PC-9 (cell line): ENCODE measurements around the gene SERINC4. TPM values are rescaled to one million over a fixed set of nuclear protein-coding genes. Genes with fewer than 3 reads are reported as not detected.
A peak's percentile ranks its signal among the peaks of the same experiment; 100 is the strongest.
"Not testable (repeated sequence)": the region's sequence is repeated elsewhere in the genome, so short reads cannot be mapped to it uniquely, and the experiment has no call there.

Source experiments
- BruUV-seq: library from RNA; stranded (reverse); fragments of 400-500 nt; replicated peaks from 2 replicates; lab custom pipeline; 2021; lab: Mats Ljungman, UMichigan
- CTCF ChIA-PET: fragments of 300-600 bp; sonication (Branson Sonifier 250); formaldehyde crosslinking; loops from one replicate; lab custom pipeline; 2022; ENCODE audit warnings: antibody characterized with exemption; lab: Charles Lee
- POLR2A ChIA-PET: fragments of 300-600 bp; sonication (Branson Sonifier 250); formaldehyde crosslinking; loops from one replicate; lab custom pipeline; 2022; ENCODE audit warnings: antibody characterized with exemption; ENCODE audit not compliant: unreplicated experiment; lab: Charles Lee
- DNase-seq, 2 experiments: peaks; one replicate each; pipeline versions ENCODE4 v3.0.0 to v3.0.0-alpha.2; 2015 to 2022; ENCODE audit warnings: mixed read lengths in 1 of 2
- H2AFZ ChIP-seq: fragments of 200-600 bp; sonication (generic); 2 replicates; pipeline ENCODE4 v1.8.1; 2017; ENCODE audit warnings: antibody characterized with exemption
- H3F3A ChIP-seq: fragments of 200-600 bp; sonication (generic); 2 replicates; pipeline ENCODE4 v1.8.1; 2017; ENCODE audit warnings: antibody characterized with exemption, mild to moderate bottlenecking, low read depth; ENCODE audit not compliant: insufficient read depth
- H3K27ac ChIP-seq: fragments of 200-600 bp; sonication (generic); 2 replicates; pipeline ENCODE4 v1.6.1; 2016; ENCODE audit warnings: mixed run types
- H3K27me3 ChIP-seq: fragments of 200-600 bp; sonication (generic); 2 replicates; pipeline ENCODE4 v1.6.1; 2016; ENCODE audit warnings: low read depth, mixed run types; ENCODE audit not compliant: insufficient read depth
- H3K36me3 ChIP-seq: fragments of 200-600 bp; sonication (generic); 2 replicates; pipeline ENCODE4 v1.6.1; 2016; ENCODE audit warnings: low read depth, mixed run types
- H3K4me1 ChIP-seq: fragments of 200-600 bp; sonication (generic); replicated peaks from 2 replicates; pipeline ENCODE4 v1.6.1; 2016; ENCODE audit warnings: mixed run types; ENCODE audit not compliant: insufficient read depth
- H3K4me2 ChIP-seq: fragments of 200-600 bp; sonication (generic); 2 replicates; pipeline ENCODE4 v1.6.1; 2017; ENCODE audit warnings: mixed run types
- H3K4me3 ChIP-seq: fragments of 200-600 bp; sonication (generic); 2 replicates; pipeline ENCODE4 v1.6.1; 2016; ENCODE audit warnings: mixed run types
- H3K79me2 ChIP-seq: fragments of 200-600 bp; sonication (generic); 2 replicates; pipeline ENCODE4 v1.6.1; 2017; ENCODE audit warnings: low read depth, mixed run types
- H3K9me2 ChIP-seq: fragments of 200-600 bp; sonication (generic); 2 replicates; pipeline ENCODE4 v1.8.1; 2017; ENCODE audit warnings: mild to moderate bottlenecking; ENCODE audit not compliant: insufficient read depth
- H3K9me3 ChIP-seq: fragments of 200-600 bp; sonication (generic); 2 replicates; pipeline ENCODE4 v1.8.1; 2016; ENCODE audit warnings: low read depth; ENCODE audit not compliant: insufficient read depth
- H4K20me1 ChIP-seq: fragments of 200-600 bp; sonication (generic); 2 replicates; pipeline ENCODE4 v1.8.1; 2017; ENCODE audit not compliant: insufficient read depth
- CTCF ChIP-seq: fragments of 200-600 bp; sonication (generic); conservative IDR thresholded peaks from 2 replicates; pipeline ENCODE4 v1.6.1; 2017; ENCODE audit warnings: mixed run types, antibody characterized with exemption, mild to moderate bottlenecking, moderate library complexity
- EZH2 ChIP-seq: fragments of 200-600 bp; sonication (generic); IDR thresholded peaks from 2 replicates; pipeline ENCODE4 v1.8.0; 2017; ENCODE audit warnings: antibody characterized with exemption, low read depth
- intact Hi-C: fragments of 100-400 bp; cut with micrococcal nuclease; formaldehyde crosslinking; loops from one replicate; pipeline ENCODE4 v1.10.0; 2022; ENCODE audit not compliant: unreplicated experiment
- total RNA-seq: library from RNA; stranded (reverse); gene quantifications from 2 replicates; pipeline ENCODE4 v1.2.3, GENCODE V29; 2021

Gene SERINC4
- total RNA-seq, 1 experiment from 2014 or later: 0.46 TPM

GRCh38 chr15:43808435-43808950, 8.5 kb upstream of the SERINC4 start:
- intact Hi-C loops: no loop called here

GRCh38 chr15:43802676-43803075, 2.7 kb upstream of the SERINC4 start:
- CTCF ChIA-PET, H2AFZ ChIP-seq, DNase-seq, H4K20me1 ChIP-seq, BruUV-seq, H3K4me3 ChIP-seq, H3K27me3 ChIP-seq, H3K27ac ChIP-seq, H3K36me3 ChIP-seq, H3K9me3 ChIP-seq, intact Hi-C loops, H3K4me2 ChIP-seq, H3K9me2 ChIP-seq: not testable (repeated sequence)
- H3K79me2 ChIP-seq: peaks cover 16% of the 10 kb centered on the region
- peaks cover 14% of the 10 kb centered on the region for H3K4me1 ChIP-seq
- POLR2A ChIA-PET: interaction anchor here (0.7 kb wide), 1 partner anchor 33 kb away, joined by 6 read pairs; no protein-coding TSS in a partner anchor
- peaks cover 15% of the 10 kb centered on the region; the same call in 1 of the 2 replicates for H3F3A ChIP-seq

More at GRCh38 chr15:43808435-43808950, 8.5 kb upstream of the SERINC4 start:
- CTCF ChIA-PET: no interaction called here
- Histone ChIP-seq H3K4me2 (no peak overlapping the region), H2AFZ (no peak overlapping the region), H3K4me1 (no peaks in the 10 kb centered on the region), H3K36me3 (peaks cover 7% of the 10 kb centered on the region; the same call in 1 of the 2 replicates), H3K27ac (no peak overlapping the region), H3F3A (no peaks in the 10 kb centered on the region; the same call in 1 of the 2 replicates), H3K79me2 (no peaks in the 10 kb centered on the region), H4K20me1 (no peaks in the 10 kb centered on the region), H3K27me3 (no peaks in the 10 kb centered on the region), H3K9me3 (no peaks in the 10 kb centered on the region), H3K4me3 (no peak overlapping the region), H3K9me2 (no peaks in the 10 kb centered on the region)
- TF ChIP-seq CTCF (no peak), EZH2 (no peak)
- no TSS peak for BruUV-seq
- POLR2A ChIA-PET: interaction anchor here (0.6 kb wide), 1 partner anchor 16 kb away, joined by 3 read pairs; the partner anchor contains the start of gene MFAP1
- DNase-seq: no peak

- Histone ChIP-seq H4K20me1 (no peaks in the 10 kb centered on the region), H3K36me3 (peaks cover 4% of the 10 kb centered on the region; the same call in 1 of the 2 replicates), H3K9me3 (no peaks in the 10 kb centered on the region), H3K4me3 (peak within 1 kb of the TSS; percentile 80), H3K27ac (peak within 1 kb of the TSS; percentile 51), H3K4me1 (peaks cover 14% of the 10 kb centered on the region), H3F3A (peaks cover 30% of the 10 kb centered on the region; the same call in 1 of the 2 replicates), H3K4me2 (peak within 1 kb of the TSS; percentile 93), H3K9me2 (no peaks in the 10 kb centered on the region), H3K27me3 (no peaks in the 10 kb centered on the region), H3K79me2 (peaks cover 16% of the 10 kb centered on the region), H2AFZ (peak within 1 kb of the TSS; percentile 87)
- intact Hi-C loops: loop anchor here (2.0 kb wide), 1 partner anchor 24 kb away; the partner anchor contains the start of gene ELL3
- TSS peak; percentile 11 for BruUV-seq
- CTCF ChIA-PET: no interaction called here
- POLR2A ChIA-PET: interaction anchor here (0.5 to 0.8 kb wide), 5 partner anchors 11 to 982 kb away, joined by 3 to 7 read pairs (median 5); partner anchors contain the start of gene MFAP1
- TF ChIP-seq EZH2 (no peak), CTCF (no peak)
- DNase-seq: peak; percentile 59 to 79
Observed at GRCh38 chr15:43800286-43801141, 494 bp upstream of the SERINC4 start, which contains the start of gene HYPK. HYPK (plus strand) TSS chr15:43800599; CDS start chr15:43800623, 24 bp downstream.
